GM13977 (cell line): Measurements from ENCODE around the gene MT2A.
A peak's percentile ranks its signal among the peaks of the same experiment; 100 is the strongest.

Experiments used
- DNase-seq: peaks from one replicate; pipeline ENCODE4 v3.0.0; 2012; ENCODE audit warnings: low spot score
- in situ Hi-C: fragments of 300-500 bp; cut with MboI; formaldehyde crosslinking; loops from one replicate; pipeline ENCODE4 v1.12.0; 2022; ENCODE audit warnings: low sequenced_read_pairs, low pct_unique_long_range_greater_than_20kb, mixed read lengths, inconsistent platforms; ENCODE audit not compliant: unreplicated experiment
- TF ChIP-seq, protein P1 (sequence below): IDR thresholded peaks from 2 replicates; pipeline ENCODE4 v1.5.1; 2012; ENCODE audit warnings: mild to moderate bottlenecking, control low read depth; ENCODE audit not compliant: insufficient read depth; ENCODE audit errors: extremely low read depth, missing control alignments

Gene MT2A

DNA sequence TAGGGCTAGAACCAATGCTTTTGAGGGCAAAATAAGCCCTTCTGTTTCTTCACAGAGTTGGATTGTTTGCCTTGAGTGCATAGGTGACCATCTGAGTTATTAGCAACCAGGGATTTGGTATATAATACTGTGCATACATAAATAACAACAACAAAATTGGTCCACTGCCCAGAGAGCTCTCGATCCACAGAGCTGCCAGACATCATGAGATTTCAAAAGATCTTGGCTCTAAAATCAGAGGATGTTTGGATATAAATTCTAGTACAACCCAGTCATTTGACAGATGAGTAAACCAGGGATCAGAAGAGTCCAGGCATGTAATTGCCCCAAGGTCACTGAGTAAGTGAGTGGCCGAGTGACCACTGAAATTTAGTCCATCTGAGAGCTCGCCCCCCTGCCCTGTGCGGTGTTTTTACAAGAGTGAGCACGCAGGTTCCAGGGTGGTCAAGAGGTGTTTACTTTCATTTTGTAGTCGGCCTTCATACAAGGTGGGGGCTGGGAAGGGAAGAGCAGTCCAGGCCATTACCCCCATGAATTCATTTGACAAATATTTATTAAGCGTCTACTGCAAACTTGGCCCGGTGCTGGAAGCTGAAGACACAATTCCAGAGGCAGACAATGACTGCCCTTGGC is 1.8 kb upstream of the MT2A start:
- TF ChIP-seq, protein P1, sequence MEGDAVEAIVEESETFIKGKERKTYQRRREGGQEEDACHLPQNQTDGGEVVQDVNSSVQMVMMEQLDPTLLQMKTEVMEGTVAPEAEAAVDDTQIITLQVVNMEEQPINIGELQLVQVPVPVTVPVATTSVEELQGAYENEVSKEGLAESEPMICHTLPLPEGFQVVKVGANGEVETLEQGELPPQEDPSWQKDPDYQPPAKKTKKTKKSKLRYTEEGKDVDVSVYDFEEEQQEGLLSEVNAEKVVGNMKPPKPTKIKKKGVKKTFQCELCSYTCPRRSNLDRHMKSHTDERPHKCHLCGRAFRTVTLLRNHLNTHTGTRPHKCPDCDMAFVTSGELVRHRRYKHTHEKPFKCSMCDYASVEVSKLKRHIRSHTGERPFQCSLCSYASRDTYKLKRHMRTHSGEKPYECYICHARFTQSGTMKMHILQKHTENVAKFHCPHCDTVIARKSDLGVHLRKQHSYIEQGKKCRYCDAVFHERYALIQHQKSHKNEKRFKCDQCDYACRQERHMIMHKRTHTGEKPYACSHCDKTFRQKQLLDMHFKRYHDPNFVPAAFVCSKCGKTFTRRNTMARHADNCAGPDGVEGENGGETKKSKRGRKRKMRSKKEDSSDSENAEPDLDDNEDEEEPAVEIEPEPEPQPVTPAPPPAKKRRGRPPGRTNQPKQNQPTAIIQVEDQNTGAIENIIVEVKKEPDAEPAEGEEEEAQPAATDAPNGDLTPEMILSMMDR: no peak
- in situ Hi-C loops: no loop called here
- DNase-seq: no peak

DNA sequence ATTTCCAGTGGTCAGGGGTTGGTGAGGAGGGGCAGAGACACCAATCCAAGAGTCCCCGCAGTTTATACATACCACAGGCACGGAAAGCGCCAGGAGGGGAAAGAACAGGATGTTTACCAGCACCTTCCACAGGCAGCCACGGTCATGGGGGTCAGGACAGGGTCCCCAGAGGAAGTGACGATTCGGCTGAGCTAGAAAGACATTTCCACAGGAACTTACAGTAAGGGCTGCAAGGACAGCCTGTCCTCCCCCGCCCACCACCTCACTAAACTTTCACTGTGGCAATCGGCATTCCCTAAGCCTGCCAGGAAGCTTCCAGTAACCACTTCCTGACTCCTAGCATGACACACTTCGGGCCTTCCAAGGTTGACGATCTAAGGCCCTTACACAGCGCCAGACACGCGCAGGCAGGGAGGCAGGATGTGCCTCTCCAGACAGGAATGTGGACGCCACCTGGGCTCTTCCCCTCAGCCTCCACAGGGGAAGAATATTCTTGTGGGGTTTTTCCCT is 1.2 kb upstream of the MT2A start:
- TF ChIP-seq, protein P1: no peak
- DNase-seq: no peak
- in situ Hi-C loops: no loop called here

DNA sequence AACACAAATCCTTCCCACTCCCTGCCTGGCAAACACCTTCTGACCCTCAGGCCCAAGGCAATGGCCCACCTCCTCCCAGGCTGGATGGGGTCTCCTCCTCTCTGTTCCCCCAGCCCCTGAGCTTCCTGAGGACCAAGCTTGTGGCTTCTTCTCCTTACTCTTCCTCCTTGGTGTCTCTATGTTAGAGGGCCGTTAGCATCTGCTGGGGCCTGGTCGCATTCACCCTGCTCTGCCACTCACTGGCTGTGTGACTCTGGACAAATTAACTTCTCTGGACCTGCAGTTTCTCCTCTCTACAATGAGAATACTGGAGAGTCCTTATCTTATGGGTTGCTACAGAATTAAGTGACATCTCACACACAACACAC is 725 bp upstream of the MT2A start:
- DNase-seq: no peak
- TF ChIP-seq, protein P1: no peak
- in situ Hi-C loops: no loop called here

DNA sequence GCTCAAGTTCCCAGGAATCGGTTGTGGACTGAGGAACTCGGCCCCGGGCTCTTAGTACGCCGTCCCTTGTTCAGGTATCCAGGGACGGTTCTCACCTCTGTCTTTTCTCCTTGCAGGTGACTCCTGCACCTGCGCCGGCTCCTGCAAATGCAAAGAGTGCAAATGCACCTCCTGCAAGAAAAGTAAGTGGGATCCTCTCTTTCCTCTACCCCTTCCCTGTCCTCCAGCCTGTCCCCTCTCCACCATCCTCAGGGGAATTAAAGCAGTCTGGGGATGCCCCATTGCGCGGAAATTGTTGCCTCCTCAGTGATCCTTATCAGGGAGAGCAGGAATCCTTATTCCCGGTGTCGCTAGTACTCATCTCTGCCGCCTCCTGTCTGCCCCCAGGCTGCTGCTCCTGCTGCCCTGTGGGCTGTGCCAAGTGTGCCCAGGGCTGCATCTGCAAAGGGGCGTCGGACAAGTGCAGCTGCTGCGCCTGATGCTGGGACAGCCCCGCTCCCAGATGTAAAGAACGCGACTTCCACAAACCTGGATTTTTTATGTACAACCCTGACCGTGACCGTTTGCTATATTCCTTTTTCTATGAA is 585 bp downstream of the MT2A start:
- in situ Hi-C loops: no loop called here
- TF ChIP-seq, protein P1: no peak
- no peak for DNase-seq

DNA sequence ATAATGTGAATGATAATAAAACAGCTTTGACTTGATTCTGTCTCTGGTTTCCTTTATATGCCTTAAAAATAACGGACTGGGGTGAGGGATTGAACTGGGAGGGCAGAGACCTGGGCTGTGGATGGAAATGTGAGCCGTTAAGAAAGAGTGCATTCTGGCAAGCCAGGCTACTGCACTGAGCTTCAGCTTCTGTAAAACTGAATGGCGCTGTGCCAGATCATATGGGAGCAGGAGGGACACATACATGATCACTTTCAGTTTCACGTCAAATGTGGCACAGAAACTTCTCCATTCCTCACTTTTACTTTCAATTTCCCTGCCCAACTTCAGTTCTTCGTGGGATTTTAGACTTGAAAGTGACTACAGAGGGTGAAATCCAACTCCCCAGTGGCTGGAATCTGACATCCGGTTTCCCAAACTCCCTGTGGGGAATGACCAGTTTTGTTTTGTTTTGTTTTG is 1.1 kb downstream of the MT2A start:
- peak; percentile 82 for DNase-seq
- in situ Hi-C loops: no loop called here

DNA sequence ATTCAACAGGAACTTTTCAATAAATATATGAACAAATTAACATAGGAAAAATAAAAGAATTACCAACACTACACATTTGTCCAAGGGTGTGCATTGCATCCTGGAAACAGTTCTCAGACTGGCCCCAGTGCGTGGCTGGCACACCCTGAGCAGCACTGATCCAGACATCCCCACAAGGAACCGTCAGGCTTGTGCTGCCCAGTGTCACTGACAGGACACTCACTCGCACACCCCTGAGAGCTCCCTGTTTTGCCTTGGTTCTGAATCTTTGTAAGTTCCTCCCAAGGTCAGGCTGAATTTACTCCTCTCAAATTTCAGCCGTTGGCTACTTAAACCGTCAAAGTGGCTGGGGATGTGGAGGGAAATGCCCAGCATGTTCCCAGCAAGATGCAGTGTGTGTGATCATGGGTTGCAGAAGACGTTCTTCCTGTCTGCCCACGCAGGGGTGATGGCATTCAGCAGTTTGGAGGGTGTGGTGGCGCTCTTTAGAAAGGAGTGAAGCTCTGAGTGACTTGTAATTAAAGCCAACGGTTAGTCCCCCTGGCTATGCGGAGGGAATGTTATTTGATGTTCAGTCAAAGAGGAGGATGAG is 1.7 kb downstream of the MT2A start:
- DNase-seq: no peak
- in situ Hi-C loops: no loop called here
- TF ChIP-seq, protein P1: no peak

More for the DNA sequence above, 1.1 kb downstream of the MT2A start:
- TF ChIP-seq, protein P1: no peak
